ENCODE results near the gene VPS13C.
A peak's percentile ranks its signal among the peaks of the same experiment; 100 is the strongest.

The VPS13C gene

GRCh38 chr15:62068810-62069167 lies 8.5 kb upstream of the VPS13C start:
- Histone ChIP-seq H3K4me1 (no peaks in the 10 kb centered on the region; the same call in 1 of the 2 replicates), H3K4me3 (ENCODE audit: low read depth, low read length) (peak overlapping the region; percentile 52), H3K9me3 (no peaks in the 10 kb centered on the region), H3K27me3 (peaks cover 8% of the 10 kb centered on the region), H3K36me3 (no peaks in the 10 kb centered on the region)
- TF ChIP-seq CTCF (IDR thresholded peaks at IDR 0.05; ENCODE audit: low read depth, low read length) = 0 out of 2 replicates have a peak, but pooled peaks have one; percentile 1
- DNase-seq = no peak

- TF ChIP-seq CTCF (IDR thresholded peaks at IDR 0.05; ENCODE audit: low read depth, low read length) = peak; percentile 32
- H3K4me1 ChIP-seq = no peaks in the 10 kb centered on the region; the same call in 1 of the 2 replicates
- no peaks in the 10 kb centered on the region for H3K36me3 ChIP-seq
- no peaks in the 10 kb centered on the region for H3K9me3 ChIP-seq
- peaks cover 8% of the 10 kb centered on the region for H3K27me3 ChIP-seq
- peak; percentile 72 for DNase-seq
- H3K4me3 ChIP-seq (ENCODE audit: low read depth, low read length) = peak overlapping the region; percentile 52
Measured at GRCh38 chr15:62068071-62068809, 8.0 kb upstream of the VPS13C start.

- TF ChIP-seq CTCF (IDR thresholded peaks at IDR 0.05; ENCODE audit: low read depth, low read length) = no peak
- H3K4me3 ChIP-seq (ENCODE audit: low read depth, low read length) = peak overlapping the region; percentile 59
- H3K36me3 ChIP-seq = no peaks in the 10 kb centered on the region
- H3K27me3 ChIP-seq = peaks cover 8% of the 10 kb centered on the region
- H3K9me3 ChIP-seq = no peaks in the 10 kb centered on the region
- H3K4me1 ChIP-seq = no peaks in the 10 kb centered on the region; the same call in 1 of the 2 replicates
- peak; percentile 40 for DNase-seq
Measured at GRCh38 chr15:62067448-62068044, 7.3 kb upstream of the VPS13C start.

- TF ChIP-seq CTCF (IDR thresholded peaks at IDR 0.05; ENCODE audit: low read depth, low read length) = peak; percentile 22; the same call in 1 of the 2 replicates
- Histone ChIP-seq H3K4me3 (ENCODE audit: low read depth, low read length) (peak within 1 kb of the TSS; percentile 59), H3K9me3 (no peaks in the 10 kb centered on the region), H3K4me1 (no peaks in the 10 kb centered on the region; the same call in 1 of the 2 replicates), H3K36me3 (no peaks in the 10 kb centered on the region), H3K27me3 (peaks cover 8% of the 10 kb centered on the region)
- peak; percentile 50 for DNase-seq
Measured at GRCh38 chr15:62066663-62067447, 6.6 kb upstream of the VPS13C start, which contains the start of gene C2CD4A. Gene C2CD4A (plus strand): TSS chr15:62066977. CDS start chr15:62067614, 637 bp downstream.

GRCh38 chr15:62063825-62064635 lies 3.8 kb upstream of the VPS13C start:
- H3K9me3 ChIP-seq = no peaks in the 10 kb centered on the region
- no peak for DNase-seq
- TF ChIP-seq CTCF (IDR thresholded peaks at IDR 0.05; ENCODE audit: low read depth, low read length) = no peak
- no peaks in the 10 kb centered on the region; the same call in 1 of the 2 replicates for H3K4me1 ChIP-seq
- H3K36me3 ChIP-seq = no peaks in the 10 kb centered on the region
- no peak overlapping the region for H3K4me3 ChIP-seq (ENCODE audit: low read depth, low read length)
- H3K27me3 ChIP-seq = peaks cover 8% of the 10 kb centered on the region
